ENCODE measurements around the gene SULT1A2.

- TF ChIP-seq POLR2A (IDR thresholded peaks at IDR 0.05; ENCODE audit: low read length) (no peak), GATA1 (IDR thresholded peaks at IDR 0.05; ENCODE audit: low read depth, low read length) (no peak)
These were observed 41.3 kb downstream of the SULT1A2 start for GRCh38 chr16:28555561-28555960.
